Ishikawa (cell line): ENCODE data around the gene ACOX2.

ENCODE experiments used
- CREB1 ChIP-seq: IDR thresholded peaks from 2 replicates; pipeline ENCODE4 v1.6.1; 2012; ENCODE audit warnings: low read depth
- EP300 ChIP-seq: IDR thresholded peaks from 2 replicates; pipeline ENCODE4 v1.6.1; 2012; ENCODE audit warnings: borderline replicate concordance
- MAX ChIP-seq: IDR thresholded peaks from 2 replicates; pipeline ENCODE4 v1.6.1; 2012
- RAD21 ChIP-seq: IDR thresholded peaks from 2 replicates; pipeline ENCODE4 v1.6.1; 2012; ENCODE audit warnings: low read depth
- TEAD4 ChIP-seq: IDR thresholded peaks from 2 replicates; pipeline ENCODE4 v1.6.1; 2012
- YY1 ChIP-seq: IDR thresholded peaks from 2 replicates; pipeline ENCODE4 v1.6.1; 2012; ENCODE audit warnings: low read depth
- TF ChIP-seq, protein P1 (sequence below): IDR thresholded peaks from 2 replicates; pipeline ENCODE4 v1.6.1; 2012; ENCODE audit warnings: low read depth, mild to moderate bottlenecking

DNA sequence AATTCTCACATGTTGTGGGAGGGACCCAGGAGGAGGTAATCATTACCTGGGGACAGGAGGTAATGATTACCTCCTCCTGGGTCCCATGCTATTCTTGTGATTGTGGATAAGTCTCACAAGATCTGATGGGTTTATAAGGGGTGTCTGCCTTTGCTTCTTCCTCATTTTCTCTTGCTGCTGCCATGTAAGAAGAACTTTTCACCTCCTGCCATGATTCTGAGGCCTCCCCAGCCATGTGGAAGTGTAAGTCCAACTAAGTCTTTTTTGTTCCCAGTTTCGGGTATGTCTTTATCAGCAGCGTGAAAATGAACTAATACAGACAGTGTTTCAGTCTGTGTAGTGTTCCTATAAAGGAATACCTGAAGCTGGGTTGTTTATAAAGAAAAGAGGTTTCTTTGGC, 58.2 kb downstream of the ACOX2 start:
- TF ChIP-seq TEAD4 = no peak
- no peak for TF ChIP-seq EP300
- no peak for TF ChIP-seq MAX
- TF ChIP-seq RAD21 = no peak
- TF ChIP-seq YY1 = no peak
- TF ChIP-seq CREB1 = no peak
- TF ChIP-seq, protein P1, sequence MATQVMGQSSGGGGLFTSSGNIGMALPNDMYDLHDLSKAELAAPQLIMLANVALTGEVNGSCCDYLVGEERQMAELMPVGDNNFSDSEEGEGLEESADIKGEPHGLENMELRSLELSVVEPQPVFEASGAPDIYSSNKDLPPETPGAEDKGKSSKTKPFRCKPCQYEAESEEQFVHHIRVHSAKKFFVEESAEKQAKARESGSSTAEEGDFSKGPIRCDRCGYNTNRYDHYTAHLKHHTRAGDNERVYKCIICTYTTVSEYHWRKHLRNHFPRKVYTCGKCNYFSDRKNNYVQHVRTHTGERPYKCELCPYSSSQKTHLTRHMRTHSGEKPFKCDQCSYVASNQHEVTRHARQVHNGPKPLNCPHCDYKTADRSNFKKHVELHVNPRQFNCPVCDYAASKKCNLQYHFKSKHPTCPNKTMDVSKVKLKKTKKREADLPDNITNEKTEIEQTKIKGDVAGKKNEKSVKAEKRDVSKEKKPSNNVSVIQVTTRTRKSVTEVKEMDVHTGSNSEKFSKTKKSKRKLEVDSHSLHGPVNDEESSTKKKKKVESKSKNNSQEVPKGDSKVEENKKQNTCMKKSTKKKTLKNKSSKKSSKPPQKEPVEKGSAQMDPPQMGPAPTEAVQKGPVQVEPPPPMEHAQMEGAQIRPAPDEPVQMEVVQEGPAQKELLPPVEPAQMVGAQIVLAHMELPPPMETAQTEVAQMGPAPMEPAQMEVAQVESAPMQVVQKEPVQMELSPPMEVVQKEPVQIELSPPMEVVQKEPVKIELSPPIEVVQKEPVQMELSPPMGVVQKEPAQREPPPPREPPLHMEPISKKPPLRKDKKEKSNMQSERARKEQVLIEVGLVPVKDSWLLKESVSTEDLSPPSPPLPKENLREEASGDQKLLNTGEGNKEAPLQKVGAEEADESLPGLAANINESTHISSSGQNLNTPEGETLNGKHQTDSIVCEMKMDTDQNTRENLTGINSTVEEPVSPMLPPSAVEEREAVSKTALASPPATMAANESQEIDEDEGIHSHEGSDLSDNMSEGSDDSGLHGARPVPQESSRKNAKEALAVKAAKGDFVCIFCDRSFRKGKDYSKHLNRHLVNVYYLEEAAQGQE = no peak
